Stimulated activated CD8-positive, alpha-beta memory T cell treated with anti-CD3 and anti-CD28 coated beads, Interleukin-4, amount 100 ng/mL, for 24 hours (primary cell): ENCODE results near the gene GATAD2A.
"Not testable (repeated sequence)": the region's sequence is repeated elsewhere in the genome, so short reads cannot be mapped to it uniquely, and the experiment has no call there.

Source experiments
- DNase-seq: peaks from one replicate; pipeline ENCODE4 v3.0.0-alpha.2; 2020; ENCODE audit warnings: low read depth

The GATAD2A gene

GRCh38 chr19:19447536-19448237 is 42.2 kb downstream of the GATAD2A start:
- no peak for DNase-seq

GRCh38 chr19:19448238-19448544 is 42.7 kb downstream of the GATAD2A start:
- no peak for DNase-seq

- no peak for DNase-seq
Observed at GRCh38 chr19:19451429-19452242, 46.2 kb downstream of the GATAD2A start.

GRCh38 chr19:19452243-19453124 is 47.0 kb downstream of the GATAD2A start:
- DNase-seq, result no peak

GRCh38 chr19:19453125-19453454 is 47.6 kb downstream of the GATAD2A start:
- DNase-seq, result no peak

- DNase-seq, result not testable (repeated sequence)
Observed at GRCh38 chr19:19455166-19455919, 49.9 kb downstream of the GATAD2A start.

- DNase-seq, result no peak
Observed at GRCh38 chr19:19457671-19458070, 52.2 kb downstream of the GATAD2A start.

- no peak for DNase-seq
Observed at GRCh38 chr19:19458110-19458816, 52.8 kb downstream of the GATAD2A start.

- no peak for DNase-seq
Observed at GRCh38 chr19:19459073-19459472, 53.6 kb downstream of the GATAD2A start.

GRCh38 chr19:19459707-19460251 is 54.3 kb downstream of the GATAD2A start:
- DNase-seq, result peak; percentile 45

- no peak for DNase-seq
Observed at GRCh38 chr19:19460258-19460731, 54.8 kb downstream of the GATAD2A start.

GRCh38 chr19:19460761-19461265 is 55.3 kb downstream of the GATAD2A start:
- DNase-seq, result peak; percentile 59

GRCh38 chr19:19461306-19461670 is 55.8 kb downstream of the GATAD2A start:
- DNase-seq, result no peak

- no peak for DNase-seq
Observed at GRCh38 chr19:19461671-19462622, 56.5 kb downstream of the GATAD2A start.

GRCh38 chr19:19463348-19464117 is 58.1 kb downstream of the GATAD2A start:
- DNase-seq, result no peak

GRCh38 chr19:19464339-19465098 is 59.0 kb downstream of the GATAD2A start:
- DNase-seq, result no peak

GRCh38 chr19:19465436-19466070 is 60.1 kb downstream of the GATAD2A start:
- DNase-seq, result no peak

GRCh38 chr19:19466201-19466600 is 60.7 kb downstream of the GATAD2A start:
- DNase-seq, result no peak
